ENCODE data around the gene CNN2.
A peak's percentile ranks its signal among the peaks of the same experiment; 100 is the strongest.

- TF ChIP-seq CTCF (IDR thresholded peaks at IDR 0.05) (no peak), POLR2A (IDR thresholded peaks at IDR 0.05) (peak in 1 of 3 donors; percentile 38)
Observed at GRCh38 chr19:1082165-1082927, 55.9 kb downstream of the CNN2 start.

Data from body of pancreas (tissue), 4 donors.